KMS-11 (cell line): ENCODE measurements around the gene GATA5.

Experiments
- H2AFZ ChIP-seq: fragments of 200-600 bp; sonication (generic); 2 replicates; pipeline ENCODE4 v1.6.1; 2016; ENCODE audit warnings: antibody characterized with exemption, mixed run types, low read depth
- H3K27ac ChIP-seq: fragments of 200-600 bp; sonication (generic); 2 replicates; pipeline ENCODE4 v1.6.1; 2016; ENCODE audit warnings: mild to moderate bottlenecking, mixed run types
- H3K27me3 ChIP-seq: fragments of 200-600 bp; sonication (generic); 2 replicates; pipeline ENCODE4 v1.6.1; 2017; ENCODE audit warnings: mild to moderate bottlenecking, low read depth, mixed run types, moderate library complexity; ENCODE audit not compliant: insufficient read depth
- H3K36me3 ChIP-seq: fragments of 200-600 bp; sonication (generic); 2 replicates; pipeline ENCODE4 v1.6.1; 2017; ENCODE audit warnings: mild to moderate bottlenecking, mixed run types; ENCODE audit not compliant: insufficient read depth
- H3K4me1 ChIP-seq: fragments of 200-600 bp; sonication (generic); 2 replicates; pipeline ENCODE4 v1.6.1; 2016; ENCODE audit warnings: mild to moderate bottlenecking, low read depth, mixed run types; ENCODE audit not compliant: poor library complexity, severe bottlenecking
- H3K4me2 ChIP-seq: fragments of 200-600 bp; sonication (generic); 2 replicates; pipeline ENCODE4 v1.7.0; 2016; ENCODE audit warnings: mild to moderate bottlenecking, mixed run types
- H3K4me3 ChIP-seq: fragments of 200-600 bp; sonication (generic); IDR thresholded peaks from 2 replicates; pipeline ENCODE4 v1.6.1; 2017; ENCODE audit warnings: low read depth, low read length, mixed read lengths; ENCODE audit not compliant: insufficient read depth
- H3K79me2 ChIP-seq: fragments of 200-600 bp; sonication (generic); 2 replicates; pipeline ENCODE4 v1.6.1; 2016; ENCODE audit warnings: low read depth, mixed run types; ENCODE audit not compliant: insufficient read depth
- H3K9ac ChIP-seq: fragments of 200-600 bp; sonication (generic); 2 replicates; pipeline ENCODE4 v1.6.1; 2016; ENCODE audit warnings: mild to moderate bottlenecking, mixed run types
- H4K20me1 ChIP-seq: fragments of 200-600 bp; sonication (generic); 2 replicates; pipeline ENCODE4 v1.6.1; 2016; ENCODE audit warnings: mild to moderate bottlenecking, mixed run types; ENCODE audit not compliant: insufficient read depth
- TF ChIP-seq, protein P1 (sequence below): fragments of 200-600 bp; sonication (generic); conservative IDR thresholded peaks from 2 replicates; pipeline ENCODE4 v1.6.1; 2017; ENCODE audit warnings: low read depth, mild to moderate bottlenecking, antibody characterized with exemption, low read length, moderate library complexity, mixed read lengths

Gene GATA5

DNA sequence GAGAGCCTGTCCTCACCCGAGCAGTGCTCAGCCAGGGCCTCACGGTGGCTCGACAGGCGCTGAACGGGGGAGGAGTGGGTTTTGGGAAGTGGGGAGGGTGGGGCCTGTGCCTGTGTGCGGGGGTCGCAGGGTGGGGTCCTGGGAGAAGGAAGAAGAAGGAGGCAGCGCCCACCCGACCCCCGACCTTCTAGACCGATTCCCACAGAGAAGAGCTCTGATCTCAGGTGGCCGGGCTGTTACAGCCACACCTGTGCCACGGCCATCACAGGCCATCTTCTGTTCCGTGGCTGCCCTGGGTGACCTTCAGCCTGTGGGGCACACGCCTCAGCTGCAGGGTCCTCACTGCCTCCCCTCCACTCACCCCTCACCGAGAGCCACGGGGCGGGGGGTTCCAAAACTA, 41.4 kb upstream of the GATA5 start:
- Histone ChIP-seq H3K36me3 (no peaks in the 10 kb centered on the region), H3K27me3 (peaks cover 96% of the 10 kb centered on the region), H3K4me2 (no peak overlapping the region), H3K27ac (no peak overlapping the region), H3K79me2 (no peaks in the 10 kb centered on the region), H4K20me1 (no peaks in the 10 kb centered on the region), H2AFZ (no peak overlapping the region), H3K4me1 (no peaks in the 10 kb centered on the region), H3K9ac (no peak overlapping the region), H3K4me3 (no peak overlapping the region)
- TF ChIP-seq, protein P1, sequence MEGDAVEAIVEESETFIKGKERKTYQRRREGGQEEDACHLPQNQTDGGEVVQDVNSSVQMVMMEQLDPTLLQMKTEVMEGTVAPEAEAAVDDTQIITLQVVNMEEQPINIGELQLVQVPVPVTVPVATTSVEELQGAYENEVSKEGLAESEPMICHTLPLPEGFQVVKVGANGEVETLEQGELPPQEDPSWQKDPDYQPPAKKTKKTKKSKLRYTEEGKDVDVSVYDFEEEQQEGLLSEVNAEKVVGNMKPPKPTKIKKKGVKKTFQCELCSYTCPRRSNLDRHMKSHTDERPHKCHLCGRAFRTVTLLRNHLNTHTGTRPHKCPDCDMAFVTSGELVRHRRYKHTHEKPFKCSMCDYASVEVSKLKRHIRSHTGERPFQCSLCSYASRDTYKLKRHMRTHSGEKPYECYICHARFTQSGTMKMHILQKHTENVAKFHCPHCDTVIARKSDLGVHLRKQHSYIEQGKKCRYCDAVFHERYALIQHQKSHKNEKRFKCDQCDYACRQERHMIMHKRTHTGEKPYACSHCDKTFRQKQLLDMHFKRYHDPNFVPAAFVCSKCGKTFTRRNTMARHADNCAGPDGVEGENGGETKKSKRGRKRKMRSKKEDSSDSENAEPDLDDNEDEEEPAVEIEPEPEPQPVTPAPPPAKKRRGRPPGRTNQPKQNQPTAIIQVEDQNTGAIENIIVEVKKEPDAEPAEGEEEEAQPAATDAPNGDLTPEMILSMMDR, result no peak

DNA sequence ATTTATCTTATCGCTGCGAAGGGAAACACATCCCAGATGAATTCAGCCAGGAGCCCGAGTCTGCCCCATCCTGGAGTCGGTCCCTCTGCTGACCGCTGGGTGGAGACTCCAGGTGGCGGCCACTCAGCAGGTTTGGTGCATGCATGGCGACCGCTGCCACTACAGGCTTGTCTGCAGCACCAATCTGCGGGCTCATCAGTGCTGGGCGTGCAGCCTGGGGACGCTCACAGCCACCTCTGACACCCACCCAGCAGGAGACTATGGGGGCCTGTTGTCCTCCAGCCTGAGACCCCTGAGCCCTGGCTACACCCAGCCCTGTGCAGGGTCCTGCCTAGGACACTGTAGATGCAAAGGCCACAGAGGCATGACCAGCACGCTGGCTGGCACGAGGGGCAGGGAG, 40.5 kb upstream of the GATA5 start:
- H3K4me1 ChIP-seq, result no peaks in the 10 kb centered on the region
- no peaks in the 10 kb centered on the region for H3K36me3 ChIP-seq
- H2AFZ ChIP-seq, result no peak overlapping the region
- H3K27ac ChIP-seq, result no peak overlapping the region
- H3K9ac ChIP-seq, result no peak overlapping the region
- H4K20me1 ChIP-seq, result no peaks in the 10 kb centered on the region
- H3K27me3 ChIP-seq, result peaks cover 96% of the 10 kb centered on the region
- H3K4me2 ChIP-seq, result no peak overlapping the region
- no peaks in the 10 kb centered on the region for H3K79me2 ChIP-seq
- TF ChIP-seq, protein P1, result no peak
- H3K4me3 ChIP-seq, result no peak overlapping the region

DNA sequence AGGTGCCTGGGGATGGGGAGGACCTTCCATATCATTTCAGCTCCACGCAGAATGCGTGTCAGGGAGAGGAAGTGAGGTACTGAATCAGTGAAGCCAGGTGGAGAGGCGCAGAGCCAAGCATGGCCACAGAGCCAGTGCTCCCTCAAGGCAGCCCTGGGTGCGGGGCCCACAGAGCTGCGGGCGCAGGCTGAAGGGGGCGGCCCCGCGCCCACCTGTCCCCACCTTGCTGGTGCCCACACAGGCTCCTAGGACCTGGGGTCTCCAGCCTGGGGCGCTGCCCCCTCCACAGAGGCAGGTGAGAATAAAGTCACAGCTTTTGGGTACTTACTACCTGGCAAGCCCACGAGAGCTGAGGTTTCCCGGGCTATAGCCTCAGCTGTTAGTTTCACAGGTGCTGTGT, 40.0 kb upstream of the GATA5 start:
- H3K79me2 ChIP-seq, result no peaks in the 10 kb centered on the region
- no peak overlapping the region for H3K4me2 ChIP-seq
- no peaks in the 10 kb centered on the region for H3K4me1 ChIP-seq
- no peak overlapping the region for H3K27ac ChIP-seq
- H4K20me1 ChIP-seq, result no peaks in the 10 kb centered on the region
- H3K27me3 ChIP-seq, result peaks cover 93% of the 10 kb centered on the region
- H3K4me3 ChIP-seq, result no peak overlapping the region
- H2AFZ ChIP-seq, result no peak overlapping the region
- no peaks in the 10 kb centered on the region for H3K36me3 ChIP-seq
- no peak overlapping the region for H3K9ac ChIP-seq
- TF ChIP-seq, protein P1, result no peak

DNA sequence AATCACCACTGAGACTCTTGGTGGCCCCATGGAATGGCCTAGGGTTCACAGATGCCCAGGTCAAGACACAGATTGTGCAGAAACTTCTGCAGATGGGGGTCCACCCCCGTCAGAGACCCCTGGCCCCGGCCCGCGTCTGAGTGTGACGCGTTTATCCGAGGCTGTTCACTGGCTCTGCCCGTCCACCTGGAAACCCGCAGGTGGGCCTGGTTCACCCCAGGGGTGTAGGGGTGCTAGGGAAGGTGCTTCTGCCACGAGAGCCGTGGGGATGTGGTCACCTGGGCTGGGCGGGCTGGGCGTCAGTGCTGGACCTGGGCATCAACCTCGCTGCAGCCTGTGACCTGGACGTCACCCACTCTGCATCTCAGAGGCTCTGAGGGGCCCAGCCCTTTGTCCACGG, 39.5 kb upstream of the GATA5 start:
- Histone ChIP-seq H3K4me2 (no peak overlapping the region), H3K27ac (no peak overlapping the region), H3K36me3 (no peaks in the 10 kb centered on the region), H4K20me1 (no peaks in the 10 kb centered on the region), H3K4me3 (no peak overlapping the region), H3K79me2 (no peaks in the 10 kb centered on the region), H3K4me1 (no peaks in the 10 kb centered on the region), H3K27me3 (peaks cover 88% of the 10 kb centered on the region), H2AFZ (no peak overlapping the region), H3K9ac (no peak overlapping the region)
- TF ChIP-seq, protein P1, result no peak

DNA sequence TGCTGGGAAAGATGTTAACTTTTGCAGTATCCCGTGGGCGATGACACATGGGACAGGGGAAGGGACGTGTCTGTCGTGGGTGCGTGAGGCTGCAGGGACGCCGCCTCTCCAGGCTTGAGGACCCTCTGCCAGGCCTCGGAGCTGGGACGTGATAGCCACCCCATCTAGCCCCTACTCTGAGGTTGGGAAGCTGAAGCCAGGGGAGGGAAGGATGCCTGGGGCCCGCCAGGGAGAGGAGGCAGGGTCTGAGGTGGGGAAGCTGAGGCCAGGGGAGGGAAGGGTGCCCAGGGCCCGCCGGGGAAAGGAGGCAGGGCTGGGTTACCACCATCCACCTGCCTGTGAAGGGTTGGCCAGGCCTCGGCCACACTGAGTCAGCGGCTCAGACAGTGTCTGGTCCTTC, 38.2 kb upstream of the GATA5 start:
- Histone ChIP-seq H2AFZ (no peak overlapping the region), H3K36me3 (no peaks in the 10 kb centered on the region), H3K27me3 (peaks cover 75% of the 10 kb centered on the region), H3K4me2 (no peak overlapping the region), H4K20me1 (no peaks in the 10 kb centered on the region), H3K4me1 (no peaks in the 10 kb centered on the region), H3K9ac (no peak overlapping the region), H3K79me2 (no peaks in the 10 kb centered on the region), H3K27ac (no peak overlapping the region), H3K4me3 (no peak overlapping the region)
- TF ChIP-seq, protein P1, result no peak
